HCT116 (cell line): ENCODE data around the gene CGNL1.

Source experiments
- EZH2 ChIP-seq: fragments of 200-600 bp; sonication (generic); IDR thresholded peaks from 2 replicates; pipeline ENCODE4 v1.6.1; 2017; ENCODE audit warnings: antibody characterized with exemption, mixed run types
- TF ChIP-seq, protein P1 (sequence below), 3 experiments: fragments of 200-600 bp in 1 of 3; sonication (generic) in 1 of 3; IDR thresholded peaks in 2 of 3; conservative IDR thresholded peaks in 1 of 3; 2 replicates each; pipeline ENCODE4 v1.5.1; 2012 to 2017; ENCODE audit warnings: low read depth in 2 of 3, low read length in 2 of 3, antibody characterized with exemption in 1 of 3, borderline replicate concordance in 1 of 3, control low read depth in 1 of 3, mild to moderate bottlenecking in 1 of 3, mixed read lengths in 1 of 3, mixed run types in 1 of 3, moderate library complexity in 1 of 3; ENCODE audit not compliant: insufficient read depth in 1 of 3

DNA sequence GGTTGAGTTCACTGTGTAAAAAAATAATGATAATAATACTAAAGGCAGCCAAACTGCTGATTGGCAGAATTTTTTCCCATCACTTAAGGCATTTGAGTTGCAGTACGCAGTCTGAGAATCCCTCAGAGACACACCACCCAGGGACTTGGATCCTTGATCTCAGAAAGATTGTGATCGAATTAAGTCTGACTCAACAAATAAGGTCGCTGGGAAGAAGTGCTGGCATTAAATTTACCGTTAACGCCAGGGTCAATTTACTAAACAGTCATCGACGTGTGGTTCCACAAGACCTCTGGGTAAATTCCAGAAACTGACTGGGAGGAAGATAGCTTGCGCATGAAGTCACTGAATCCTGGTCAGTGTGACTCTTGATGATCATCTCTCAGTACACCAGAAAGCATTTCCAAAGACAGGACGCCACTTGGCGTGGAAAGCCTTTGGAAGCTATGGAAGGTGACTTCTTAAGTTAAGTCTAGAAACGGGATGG, 48.3 kb upstream of the CGNL1 start:
- no peak for TF ChIP-seq EZH2
- TF ChIP-seq, protein P1, sequence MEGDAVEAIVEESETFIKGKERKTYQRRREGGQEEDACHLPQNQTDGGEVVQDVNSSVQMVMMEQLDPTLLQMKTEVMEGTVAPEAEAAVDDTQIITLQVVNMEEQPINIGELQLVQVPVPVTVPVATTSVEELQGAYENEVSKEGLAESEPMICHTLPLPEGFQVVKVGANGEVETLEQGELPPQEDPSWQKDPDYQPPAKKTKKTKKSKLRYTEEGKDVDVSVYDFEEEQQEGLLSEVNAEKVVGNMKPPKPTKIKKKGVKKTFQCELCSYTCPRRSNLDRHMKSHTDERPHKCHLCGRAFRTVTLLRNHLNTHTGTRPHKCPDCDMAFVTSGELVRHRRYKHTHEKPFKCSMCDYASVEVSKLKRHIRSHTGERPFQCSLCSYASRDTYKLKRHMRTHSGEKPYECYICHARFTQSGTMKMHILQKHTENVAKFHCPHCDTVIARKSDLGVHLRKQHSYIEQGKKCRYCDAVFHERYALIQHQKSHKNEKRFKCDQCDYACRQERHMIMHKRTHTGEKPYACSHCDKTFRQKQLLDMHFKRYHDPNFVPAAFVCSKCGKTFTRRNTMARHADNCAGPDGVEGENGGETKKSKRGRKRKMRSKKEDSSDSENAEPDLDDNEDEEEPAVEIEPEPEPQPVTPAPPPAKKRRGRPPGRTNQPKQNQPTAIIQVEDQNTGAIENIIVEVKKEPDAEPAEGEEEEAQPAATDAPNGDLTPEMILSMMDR (IDR thresholded peaks at IDR 0.05 in 2 of 3, conservative IDR thresholded peaks at IDR 0.05 in 1 of 3; ENCODE audit: borderline replicate concordance in 1 of 3, insufficient read depth in 1 of 3, low read depth in 2 of 3, low read length in 2 of 3): no peak
